GM21529 (cell line): ENCODE data around the gene DCC.

Source experiments
- ATAC-seq: cut with Tn5 transposase; IDR thresholded peaks from one replicate; pipeline ENCODE4 v1.9.1; 2021; ENCODE audit not compliant: unreplicated experiment

Gene DCC

DNA sequence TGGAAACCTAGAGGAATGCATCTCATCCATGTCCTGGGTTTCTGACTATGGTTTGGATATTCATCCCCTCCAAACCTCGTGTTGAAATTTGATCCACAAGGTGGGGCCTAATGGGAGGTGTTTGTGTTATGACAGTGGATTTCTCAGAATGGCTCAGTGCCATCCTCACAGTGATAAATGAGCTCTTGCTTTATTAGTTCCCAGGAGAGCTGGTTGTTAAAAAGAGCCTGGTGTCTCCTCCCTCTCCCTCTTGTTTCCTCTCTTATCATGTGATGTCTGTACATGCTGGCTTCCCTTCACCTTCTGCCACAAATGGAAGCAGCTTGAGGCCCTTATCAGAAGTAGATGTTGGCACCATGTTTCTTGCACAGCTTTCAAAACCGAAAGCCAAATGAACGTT lies 424.3 kb downstream of the DCC start:
- no peak for ATAC-seq

DNA sequence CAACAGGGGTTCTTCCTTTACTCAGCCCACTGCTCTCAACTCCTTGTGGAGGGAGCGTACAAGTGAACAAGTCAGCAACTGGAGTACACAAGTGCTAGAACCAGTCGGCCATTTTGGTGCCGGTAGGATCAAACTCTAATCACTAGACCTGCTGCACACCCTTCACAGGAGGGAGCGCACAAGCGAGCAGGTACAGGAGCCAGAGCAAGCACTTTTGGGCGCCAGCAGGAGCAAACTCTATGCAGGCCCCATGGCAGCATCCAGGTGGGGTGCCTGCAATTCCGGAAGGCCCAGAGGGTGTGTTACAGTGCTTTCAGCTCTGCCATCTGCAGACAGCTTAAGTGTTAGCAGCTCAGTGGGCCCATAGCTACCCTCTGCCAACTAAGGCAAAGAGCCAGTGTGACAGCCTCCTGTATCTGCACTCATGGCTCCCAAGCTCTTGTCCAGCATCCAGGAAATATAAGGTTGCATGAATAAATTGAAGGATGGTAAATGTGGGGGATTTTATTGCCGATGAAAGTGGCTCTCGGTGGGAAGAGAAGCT lies 426.1 kb downstream of the DCC start:
- ATAC-seq = no peak

DNA sequence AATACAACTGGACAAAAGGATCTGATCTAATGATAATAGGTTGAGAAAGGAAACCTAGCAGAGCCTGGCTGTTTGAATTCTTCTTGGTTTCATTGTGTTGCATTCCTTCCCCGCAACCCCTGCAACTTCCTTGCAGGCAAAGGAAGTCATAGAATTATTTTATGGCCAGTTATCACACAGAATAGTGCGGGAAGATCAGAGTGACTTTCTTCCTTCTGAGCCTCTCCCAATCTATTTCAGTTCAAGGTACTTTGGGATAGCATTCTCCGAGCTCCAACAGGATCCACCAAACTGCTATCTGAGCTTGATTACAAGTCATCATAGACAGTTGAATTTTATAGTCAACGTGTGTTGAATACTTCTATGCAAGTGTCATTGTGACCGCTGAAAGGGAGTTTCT lies 441.1 kb downstream of the DCC start:
- no peak for ATAC-seq

DNA sequence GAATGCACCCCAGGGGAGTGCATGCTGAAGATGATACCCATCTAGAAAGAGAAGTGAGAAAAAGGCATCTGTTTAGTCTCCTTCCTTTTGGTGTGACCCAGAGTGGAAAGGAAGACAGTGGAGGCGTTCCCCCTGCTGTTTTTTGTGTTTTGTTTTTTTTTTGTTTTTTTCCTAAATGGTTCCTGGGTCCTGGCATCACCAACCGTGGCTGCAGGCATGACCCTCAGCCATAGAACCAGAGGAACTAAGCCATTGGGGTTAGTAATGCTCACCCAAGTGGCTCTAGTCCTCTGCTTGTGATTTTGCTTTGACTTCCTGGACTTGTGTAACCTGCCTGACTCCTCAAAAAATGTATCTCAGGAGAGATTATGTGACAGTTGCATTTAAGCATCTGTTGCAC lies 451.3 kb downstream of the DCC start:
- ATAC-seq = no peak

GRCh38 chr18:52812834-52813233 lies 472.8 kb downstream of the DCC start:
- ATAC-seq = no peak

DNA sequence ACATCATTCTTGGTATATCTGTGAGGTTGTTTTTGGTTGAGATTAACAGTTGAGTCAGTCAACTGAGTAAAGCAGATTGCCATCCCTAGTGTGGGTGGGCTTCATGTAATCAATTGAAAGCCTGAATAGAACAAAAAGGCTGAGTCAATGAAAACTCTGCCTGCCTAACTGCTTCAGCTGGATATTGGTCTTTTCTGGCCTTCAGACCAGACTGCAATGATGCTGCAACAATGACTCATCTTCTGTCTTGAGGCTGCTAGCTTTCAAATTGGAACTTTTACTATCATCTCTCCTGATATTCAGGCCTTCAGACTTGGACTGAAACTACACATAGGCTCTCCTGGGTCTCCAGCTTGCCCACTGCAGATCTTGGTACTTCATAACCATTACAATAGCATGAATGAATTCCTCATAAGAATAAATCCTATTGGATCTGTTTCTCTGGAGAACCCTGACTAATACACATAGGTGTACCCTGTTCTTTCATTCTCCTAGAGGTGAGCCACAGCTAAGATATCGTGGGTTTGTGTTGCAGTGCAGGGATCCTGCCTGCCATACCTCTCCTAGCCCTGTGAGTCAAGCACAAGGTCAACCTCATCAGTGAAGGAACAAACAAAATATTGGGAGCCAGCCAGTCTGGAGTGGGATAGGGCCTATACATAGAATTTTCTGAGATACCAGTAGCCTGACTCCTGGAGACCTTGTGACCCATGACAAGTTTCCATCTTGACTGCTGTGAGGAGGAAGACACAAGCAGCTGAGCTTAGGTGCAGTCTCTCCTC lies 473.8 kb downstream of the DCC start:
- no peak for ATAC-seq

- ATAC-seq = no peak
Observed at GRCh38 chr18:52815651-52816050, 475.7 kb downstream of the DCC start.

DNA sequence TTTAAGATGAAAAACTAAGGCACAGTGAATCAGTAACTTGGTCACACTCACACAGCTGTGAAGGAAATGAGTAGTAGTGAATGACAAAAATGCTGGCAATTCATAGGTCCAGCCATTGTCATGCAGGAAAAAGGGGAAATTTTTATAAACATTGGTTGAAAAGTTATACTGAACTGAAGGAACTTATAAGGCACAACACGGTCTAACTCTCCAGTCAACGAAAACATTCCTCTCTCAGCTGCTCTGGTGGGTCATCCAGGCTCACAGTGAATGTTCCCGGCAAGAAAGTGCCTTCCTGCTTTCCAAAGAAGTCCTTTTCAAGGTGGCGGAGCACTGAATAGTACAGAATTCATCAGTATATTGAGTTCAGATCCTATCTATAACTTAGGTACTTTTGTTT lies 476.1 kb downstream of the DCC start:
- ATAC-seq = no peak

DNA sequence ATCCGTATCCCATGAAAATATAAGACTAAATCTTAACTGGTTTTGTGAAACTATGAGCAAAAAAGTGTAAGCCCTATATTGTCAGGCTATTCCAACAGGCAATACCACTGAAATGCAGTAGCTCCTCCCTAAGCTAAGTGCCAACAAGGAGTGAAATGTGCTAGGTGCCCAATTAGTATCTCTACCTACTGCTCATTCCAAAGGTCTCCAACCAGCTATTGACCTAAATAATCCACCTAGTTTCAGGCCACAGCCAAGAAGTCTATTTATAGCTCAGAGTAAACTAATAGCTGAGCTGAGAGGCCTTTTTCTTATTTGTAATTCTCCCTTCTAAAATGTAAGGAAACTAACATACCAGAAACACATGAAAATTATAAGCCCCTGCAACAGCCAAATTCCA lies 482.2 kb downstream of the DCC start:
- no peak for ATAC-seq

GRCh38 chr18:52824126-52824525 lies 484.1 kb downstream of the DCC start:
- ATAC-seq = no peak

DNA sequence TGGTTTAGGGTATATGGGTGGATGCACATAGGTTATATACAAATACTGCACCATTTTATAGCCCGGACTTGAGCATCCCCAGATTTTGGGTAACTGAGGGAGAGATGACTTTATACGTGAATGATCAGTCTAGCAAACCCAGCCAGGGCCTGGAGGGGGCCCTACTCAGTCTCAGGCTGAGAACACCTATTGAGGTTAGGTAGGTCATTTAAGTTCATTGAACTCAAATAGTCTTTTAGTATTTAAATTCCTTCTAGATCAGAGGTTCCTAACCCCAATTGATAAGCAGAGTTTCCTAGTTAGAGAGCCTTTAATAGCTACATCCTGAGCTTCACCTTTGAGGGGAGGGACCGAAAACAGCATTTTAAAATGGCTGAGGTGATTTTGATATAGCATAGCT lies 487.0 kb downstream of the DCC start:
- ATAC-seq = no peak

DNA sequence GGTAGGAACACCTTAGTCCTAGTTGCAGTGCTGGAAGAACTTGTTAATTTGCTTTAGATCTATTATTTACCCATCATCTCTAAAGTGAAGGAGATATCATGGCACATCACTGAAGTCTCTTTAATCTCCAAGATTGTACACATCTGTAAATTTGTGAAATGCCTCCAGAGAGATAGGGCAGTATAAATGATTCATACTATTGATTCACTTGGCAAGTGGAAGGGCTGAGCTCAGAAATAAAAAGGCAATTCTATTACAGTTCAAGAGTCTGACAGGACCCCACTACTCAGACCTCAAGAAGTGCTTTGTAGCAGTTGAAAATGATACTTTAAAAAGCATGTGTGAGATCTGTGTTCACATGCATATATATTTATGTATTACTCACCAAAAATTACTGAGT lies 489.3 kb downstream of the DCC start:
- ATAC-seq = no peak

GRCh38 chr18:52829876-52830405 lies 489.9 kb downstream of the DCC start:
- ATAC-seq = no peak

GRCh38 chr18:52844323-52844722 lies 504.3 kb downstream of the DCC start:
- ATAC-seq = no peak

GRCh38 chr18:52845036-52845435 lies 505.0 kb downstream of the DCC start:
- no peak for ATAC-seq

GRCh38 chr18:52850031-52850560 lies 510.1 kb downstream of the DCC start:
- no peak for ATAC-seq

GRCh38 chr18:52861558-52861957 lies 521.6 kb downstream of the DCC start:
- no peak for ATAC-seq

- no peak for ATAC-seq
Observed at GRCh38 chr18:52869349-52869923, 529.4 kb downstream of the DCC start.

DNA sequence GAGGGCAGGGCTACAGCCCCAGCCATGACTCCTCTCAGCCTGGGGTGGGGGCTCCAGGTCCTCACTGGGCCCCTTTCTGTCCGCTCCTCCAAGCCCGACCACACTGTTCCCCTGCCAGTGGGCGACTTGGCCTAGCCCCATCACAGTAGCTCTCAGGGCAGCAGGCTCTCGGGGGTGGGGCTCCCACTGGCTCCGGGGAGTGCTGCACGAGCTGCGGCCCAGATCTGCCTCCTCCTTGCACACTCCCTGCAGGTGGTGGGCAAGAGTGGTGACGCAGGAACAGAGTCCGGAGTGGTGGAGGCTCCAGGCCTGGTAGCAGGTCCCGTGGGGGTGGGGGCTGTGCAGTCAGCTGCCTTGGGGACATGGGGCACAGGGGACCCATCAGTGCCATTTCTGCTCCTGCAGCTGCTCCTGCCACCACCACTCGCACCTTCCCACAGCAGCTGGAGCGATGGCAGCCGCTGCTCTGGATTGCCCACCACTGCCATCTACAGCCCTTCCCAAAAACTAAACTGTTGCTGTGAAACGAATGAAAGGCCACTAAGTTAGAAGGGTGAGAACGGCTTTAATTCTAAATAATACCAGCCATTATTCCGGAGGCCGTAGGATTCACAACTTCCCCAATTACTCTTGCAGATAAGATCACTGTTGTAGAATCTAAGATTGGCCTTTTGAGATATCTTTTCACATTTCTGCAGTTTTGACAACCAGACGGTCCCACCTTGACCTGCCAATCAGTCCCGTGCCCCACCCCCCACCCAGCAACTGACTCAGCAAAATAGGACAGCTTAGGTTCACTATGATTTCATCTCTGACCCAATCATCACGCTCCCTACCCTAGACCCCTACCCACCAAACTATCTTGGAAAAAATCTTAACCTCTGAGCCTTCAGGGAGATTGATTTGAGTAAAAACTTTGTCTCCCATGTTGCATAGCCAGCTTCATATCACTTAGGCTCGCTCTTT lies 530.2 kb downstream of the DCC start:
- ATAC-seq = no peak

DNA sequence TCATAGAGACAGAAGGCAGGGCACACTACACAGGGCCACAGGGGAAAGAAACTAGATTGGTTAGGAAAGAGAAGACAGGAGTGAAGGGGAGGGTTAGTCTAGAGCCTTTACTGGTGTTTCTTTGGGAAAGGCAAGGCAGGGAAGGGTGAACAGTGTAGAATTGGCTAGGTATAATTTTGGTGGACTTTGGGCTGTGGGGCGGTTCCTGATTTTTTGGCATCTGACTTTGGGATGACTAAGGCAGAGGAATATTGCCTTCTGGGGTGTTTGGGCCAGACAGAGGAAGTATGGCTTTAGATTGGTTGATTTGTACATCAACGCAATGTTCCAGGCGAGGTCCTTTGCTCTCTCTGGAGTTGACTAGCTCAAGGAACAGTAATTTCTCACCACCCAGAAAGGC lies 534.8 kb downstream of the DCC start:
- no peak for ATAC-seq

GRCh38 chr18:52875725-52876124 lies 535.7 kb downstream of the DCC start:
- ATAC-seq = no peak
